ENCODE measurements around the gene FAS.

Gene FAS

DNA sequence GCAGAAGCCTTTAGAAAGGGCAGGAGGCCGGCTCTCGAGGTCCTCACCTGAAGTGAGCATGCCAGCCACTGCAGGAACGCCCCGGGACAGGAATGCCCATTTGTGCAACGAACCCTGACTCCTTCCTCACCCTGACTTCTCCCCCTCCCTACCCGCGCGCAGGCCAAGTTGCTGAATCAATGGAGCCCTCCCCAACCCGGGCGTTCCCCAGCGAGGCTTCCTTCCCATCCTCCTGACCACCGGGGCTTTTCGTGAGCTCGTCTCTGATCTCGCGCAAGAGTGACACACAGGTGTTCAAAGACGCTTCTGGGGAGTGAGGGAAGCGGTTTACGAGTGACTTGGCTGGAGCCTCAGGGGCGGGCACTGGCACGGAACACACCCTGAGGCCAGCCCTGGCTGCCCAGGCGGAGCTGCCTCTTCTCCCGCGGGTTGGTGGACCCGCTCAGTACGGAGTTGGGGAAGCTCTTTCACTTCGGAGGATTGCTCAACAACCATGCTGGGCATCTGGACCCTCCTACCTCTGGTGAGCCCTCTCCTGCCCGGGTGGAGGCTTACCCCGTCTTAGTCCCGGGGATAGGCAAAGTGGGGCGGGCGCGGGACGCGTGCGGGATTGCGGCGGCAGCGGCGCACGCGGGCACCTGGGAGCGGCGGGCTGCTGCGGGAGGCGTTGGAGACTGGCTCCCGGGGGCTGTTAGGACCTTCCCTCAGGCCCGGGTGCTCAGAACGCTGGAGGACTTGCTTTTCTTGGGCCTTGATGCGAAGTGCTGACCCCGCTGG lies at the start of gene FAS:
Gene FAS (plus strand): TSS at position 415 of the 777 bp plus-strand sequence. CDS start 79 bp downstream, at position 494.
- peak; percentile 46 for DNase-seq

DNA sequence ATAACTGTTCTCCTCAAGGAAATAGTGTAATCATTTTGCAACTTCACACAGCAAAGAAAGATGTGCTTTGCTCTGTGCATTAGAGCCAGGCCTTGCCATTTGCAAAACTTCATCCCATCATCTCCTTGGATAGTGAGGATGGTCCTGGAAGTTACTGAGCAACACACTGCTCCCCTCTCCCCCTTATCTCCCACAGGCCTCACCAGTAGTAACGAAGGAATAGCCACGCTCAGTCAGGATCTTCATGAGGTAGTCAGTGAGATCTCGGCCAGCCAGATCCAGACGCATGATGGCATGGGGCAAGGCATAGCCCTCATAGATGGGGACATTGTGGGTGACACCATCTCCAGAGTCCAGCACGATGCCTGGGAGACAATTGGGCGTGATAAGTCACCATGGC lies 49.6 kb upstream of the FAS start:
- no peak for DNase-seq

DNA sequence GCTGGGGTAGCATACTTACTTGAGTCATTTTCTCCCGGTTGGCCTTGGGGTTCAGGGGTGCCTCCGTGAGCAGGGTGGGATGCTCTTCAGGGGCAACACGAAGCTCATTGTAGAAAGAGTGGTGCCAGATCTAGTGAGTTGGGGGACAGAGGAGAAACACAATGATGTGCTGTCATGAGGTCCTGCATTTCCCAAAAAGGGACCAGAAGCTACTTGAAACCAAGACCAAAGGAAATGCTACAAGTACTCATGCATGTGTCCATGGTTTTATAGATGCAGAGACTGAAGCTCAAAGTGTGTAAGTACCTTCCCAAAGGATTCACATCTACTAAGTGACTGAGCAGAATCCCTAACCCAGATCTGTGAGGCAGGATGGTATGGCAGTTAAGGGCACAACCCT lies 46.8 kb upstream of the FAS start:
- no peak for DNase-seq

DNA sequence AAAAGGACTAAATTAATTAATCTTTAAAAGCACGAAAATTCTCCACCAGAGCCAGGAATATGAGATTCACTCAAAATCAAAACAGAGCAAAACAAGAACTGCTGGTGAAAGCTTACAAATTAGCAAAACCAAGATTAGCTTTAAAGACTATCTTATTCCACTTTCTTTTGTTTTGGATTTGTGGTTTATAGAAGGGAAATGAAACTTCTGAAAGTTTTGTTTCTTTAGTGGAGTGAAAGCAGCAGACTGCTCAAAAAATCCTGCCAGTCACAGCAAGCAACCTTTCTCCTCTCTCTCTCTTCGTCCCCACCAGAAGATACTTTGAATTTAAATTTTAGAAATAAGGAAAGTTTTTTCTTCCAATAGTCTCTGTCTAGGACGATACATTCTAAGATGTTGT lies 45.8 kb upstream of the FAS start:
- no peak for DNase-seq

DNA sequence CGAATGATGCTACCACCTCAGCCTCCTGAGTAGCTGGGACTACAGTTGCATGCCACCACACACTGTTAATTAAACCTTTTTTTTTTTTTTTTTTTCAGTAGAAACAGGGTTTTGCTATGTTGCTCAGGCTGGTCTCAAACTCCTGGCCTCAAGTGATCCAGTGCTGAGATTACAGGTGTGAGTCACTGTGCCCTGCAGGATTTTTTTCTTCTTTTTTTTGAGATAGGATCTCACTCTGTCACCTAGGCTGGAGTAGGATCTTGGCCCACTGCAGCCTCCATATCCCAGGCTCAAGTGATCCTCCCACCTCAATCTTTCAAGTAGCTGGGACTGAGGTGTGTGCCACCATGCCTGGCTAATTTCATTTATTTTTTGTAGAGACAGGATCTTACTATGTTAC lies 44.4 kb upstream of the FAS start:
- no peak for DNase-seq

DNA sequence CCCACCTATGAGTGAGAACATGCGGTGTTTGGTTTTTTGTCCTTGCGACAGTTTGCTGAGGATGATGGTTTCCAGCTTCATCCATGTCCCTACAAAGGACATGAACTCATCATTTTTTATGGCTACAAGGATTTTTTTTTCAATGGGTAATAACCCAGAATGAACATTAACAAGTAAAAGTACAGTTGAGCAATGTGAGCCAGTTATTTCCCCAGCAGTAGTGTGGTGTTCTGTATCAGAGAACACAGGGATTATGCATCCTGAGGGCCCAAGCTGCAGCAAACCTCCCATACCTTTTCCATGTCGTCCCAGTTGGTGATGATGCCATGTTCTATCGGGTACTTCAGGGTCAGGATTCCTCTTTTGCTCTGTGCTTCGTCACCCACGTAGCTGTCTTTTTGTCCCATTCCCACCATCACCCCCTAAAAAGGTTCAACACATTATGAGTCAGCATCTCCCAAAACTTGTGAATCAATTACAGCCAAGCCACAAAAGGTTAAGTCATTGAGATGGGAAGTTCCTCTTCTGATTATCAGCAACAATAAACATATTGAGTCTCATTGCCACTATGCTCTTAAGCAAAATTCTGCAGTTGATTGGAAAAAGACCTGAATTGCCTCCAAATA lies 43.5 kb upstream of the FAS start:
- no peak for DNase-seq

DNA sequence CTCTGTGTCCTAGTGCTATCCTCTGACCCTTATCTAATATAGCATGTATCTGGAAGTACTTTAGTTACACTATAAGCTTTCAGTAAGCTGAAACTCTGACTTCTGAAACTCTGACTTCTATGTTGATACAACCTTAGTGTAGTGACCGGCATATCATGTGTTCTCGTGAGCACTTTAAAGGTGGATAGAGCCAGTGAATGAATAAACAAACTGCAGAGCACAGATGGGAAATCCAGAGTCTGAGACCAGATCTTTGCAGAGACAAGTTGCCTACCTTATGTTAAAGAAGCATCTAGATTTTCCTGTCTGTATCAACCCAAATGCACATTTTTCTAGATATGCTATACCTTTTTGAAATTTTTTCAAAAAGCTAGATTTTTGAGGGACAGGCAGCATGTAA lies 41.5 kb upstream of the FAS start:
- DNase-seq, result no peak

DNA sequence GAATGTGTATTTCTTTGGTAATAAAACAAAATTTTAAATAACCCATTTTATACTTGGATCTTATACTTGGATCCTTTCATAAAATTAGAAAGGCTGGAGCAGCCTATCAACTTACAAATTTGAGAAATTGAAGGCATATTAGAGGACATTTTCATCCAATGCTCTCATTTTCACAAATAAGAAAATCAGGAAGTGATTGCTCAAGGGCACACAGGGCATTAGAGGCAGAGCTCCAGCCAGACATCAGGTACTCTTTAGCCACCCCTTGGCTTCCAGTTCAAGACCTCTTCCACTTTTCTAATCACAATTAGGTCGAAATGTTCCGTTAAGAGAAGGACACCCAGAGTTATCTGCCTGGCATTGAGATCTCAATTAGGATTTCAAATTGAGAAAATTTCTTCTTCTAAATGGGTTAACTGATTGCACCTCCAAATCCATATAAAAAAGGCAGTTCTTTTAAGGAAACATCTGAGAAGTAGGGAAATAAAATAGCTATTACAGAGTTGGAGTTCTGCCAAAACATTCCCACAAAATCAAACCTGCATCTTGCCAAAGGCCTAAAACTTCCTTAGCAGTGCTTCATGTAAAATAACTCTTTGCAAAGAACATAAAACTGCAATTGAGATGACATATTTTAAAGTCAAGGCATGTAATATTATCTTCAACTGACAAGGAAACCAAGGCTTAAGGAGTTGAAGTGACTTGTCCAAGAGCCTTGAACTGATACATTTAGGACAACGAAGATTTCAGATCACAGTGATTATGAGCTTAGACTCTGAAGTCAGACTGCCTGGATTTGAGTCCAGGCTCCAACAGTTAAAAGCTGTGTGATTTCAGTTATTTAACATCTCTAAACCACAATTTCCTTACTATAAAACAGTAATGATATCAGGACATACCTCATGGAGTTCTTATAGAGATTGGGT lies 40.4 kb upstream of the FAS start:
- no peak for DNase-seq

DNA sequence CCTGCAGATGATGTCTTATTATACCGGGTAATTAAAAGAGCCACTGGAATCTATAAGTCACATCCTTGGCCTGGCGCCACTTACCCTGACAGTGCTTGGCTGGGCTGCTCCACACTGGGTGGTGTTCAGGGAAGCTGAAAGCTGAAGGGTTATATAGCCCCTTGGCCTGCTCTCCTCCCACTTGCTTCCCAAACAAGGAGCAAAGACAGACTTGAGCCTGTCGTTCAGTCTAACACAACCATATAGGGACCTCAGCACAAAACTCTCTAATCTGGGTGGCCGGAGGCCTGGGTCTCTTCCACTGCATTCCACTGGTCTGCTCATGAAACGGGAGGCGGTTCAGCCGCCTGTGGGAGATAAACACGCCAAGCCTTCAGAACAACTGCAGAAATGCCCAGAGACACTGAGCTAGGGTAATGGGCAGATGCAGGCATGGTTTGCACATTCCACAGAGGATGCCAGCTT lies 37.9 kb upstream of the FAS start, which contains the start of gene ACTA2:
Gene ACTA2 (minus strand): TSS at position 127 of the 465 bp plus-strand sequence. CDS start 3,843 bp downstream, outside the sequence.
- DNase-seq, result no peak

DNA sequence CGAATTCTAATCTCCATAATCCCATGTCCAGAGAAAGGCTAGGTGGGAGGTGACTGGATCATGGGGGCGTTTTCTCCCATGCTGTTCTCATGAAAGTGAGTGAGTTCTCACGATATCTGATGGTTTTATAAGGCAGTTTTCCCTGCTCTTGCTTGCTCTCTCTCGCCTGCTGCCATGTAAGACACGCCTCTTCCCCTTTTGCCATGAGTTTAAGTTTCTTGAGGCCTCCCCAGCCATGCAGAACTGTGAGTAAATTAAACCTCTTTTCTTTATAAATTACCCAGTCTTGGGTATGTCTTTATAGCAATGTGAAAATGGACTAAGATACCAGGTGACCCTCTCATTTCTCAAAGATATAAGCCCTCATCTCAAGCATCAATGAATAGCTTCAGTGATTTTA lies 36.9 kb upstream of the FAS start:
- DNase-seq, result no peak

DNA sequence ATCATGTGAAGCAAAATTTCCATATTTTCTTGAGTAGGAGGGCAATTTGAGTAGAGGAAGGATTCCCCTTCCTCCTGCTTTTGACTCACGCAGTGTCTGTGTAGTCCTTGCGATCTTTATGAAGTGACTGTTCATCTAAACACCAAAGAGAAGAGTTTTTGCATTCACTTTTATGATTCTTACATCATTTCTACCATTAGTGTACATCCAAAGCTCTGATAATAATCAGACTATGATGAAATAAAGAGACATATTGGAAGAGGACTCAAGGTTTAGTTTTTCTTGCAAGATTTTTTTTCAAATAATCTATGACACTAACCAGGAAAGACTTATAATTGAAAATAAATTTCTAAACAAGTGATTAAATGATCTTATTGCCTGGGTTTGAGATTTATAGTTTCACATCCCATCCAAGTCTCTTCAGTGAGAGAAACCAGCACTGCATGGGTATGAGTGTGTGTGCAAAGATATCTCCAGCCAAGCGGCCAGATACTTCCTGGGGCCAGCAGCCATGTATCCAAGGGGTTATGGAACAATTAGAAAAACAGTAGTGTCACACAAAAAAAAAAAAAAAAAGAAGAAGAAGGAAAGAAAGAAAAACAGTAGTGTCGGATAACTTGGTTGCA lies 36.0 kb upstream of the FAS start:
- no peak for DNase-seq

DNA sequence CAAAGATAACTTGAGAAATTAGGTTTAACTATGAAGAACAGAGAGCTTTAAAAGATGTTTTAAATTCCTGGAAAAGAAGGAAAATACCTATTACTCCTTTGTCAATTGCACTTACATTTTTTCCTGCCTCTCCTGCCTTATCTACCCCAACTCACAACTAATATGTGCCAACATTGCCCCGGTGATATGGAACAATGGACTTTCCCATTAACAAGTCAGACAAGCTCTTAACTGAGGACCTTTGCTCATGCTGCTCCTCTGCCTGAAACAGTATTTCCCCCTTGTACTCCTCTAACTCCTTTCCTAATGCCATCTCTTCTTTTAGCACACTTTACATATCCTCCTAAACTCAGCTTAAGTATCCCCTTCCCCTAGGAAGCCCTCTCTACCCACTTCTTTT lies 33.2 kb upstream of the FAS start:
- DNase-seq, result no peak

DNA sequence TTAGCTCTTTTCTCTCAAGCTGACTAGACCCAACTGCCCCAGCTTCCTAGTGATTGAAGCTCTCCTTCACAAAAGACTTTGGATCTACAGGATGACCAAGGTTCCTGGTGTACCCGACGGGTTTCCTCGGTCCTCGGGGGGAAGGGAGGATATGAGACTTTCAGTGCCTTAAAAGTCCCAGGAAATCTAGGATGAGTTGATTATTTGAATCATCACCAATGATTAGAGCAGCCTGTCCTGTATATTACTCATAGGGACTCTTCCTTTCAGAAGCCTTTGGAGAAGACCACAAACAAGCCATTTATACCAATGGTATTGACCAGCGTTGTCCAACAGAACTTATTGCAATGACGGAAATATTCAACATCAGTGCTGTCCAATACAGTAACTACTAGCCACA lies 31.9 kb upstream of the FAS start:
- no peak for DNase-seq

DNA sequence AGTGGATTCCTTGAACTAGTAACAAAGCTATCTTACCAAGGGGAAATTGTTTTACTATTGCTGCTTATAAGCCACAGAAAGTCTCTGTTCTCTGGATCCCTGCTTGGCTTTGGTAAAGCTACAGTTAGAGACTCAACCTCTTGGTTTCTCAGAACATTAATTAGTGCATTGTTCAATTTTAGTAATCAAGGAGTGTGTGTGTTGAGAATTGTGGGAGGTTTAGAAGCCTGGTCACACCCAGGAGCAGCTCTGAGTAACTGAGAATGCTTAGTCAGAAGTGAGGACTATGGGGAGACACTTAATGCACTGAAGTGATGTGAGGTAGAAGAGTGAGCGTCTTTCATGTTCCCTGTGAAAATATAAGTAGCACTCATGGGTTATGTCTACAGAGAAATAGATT lies 29.8 kb upstream of the FAS start:
- no peak for DNase-seq

DNA sequence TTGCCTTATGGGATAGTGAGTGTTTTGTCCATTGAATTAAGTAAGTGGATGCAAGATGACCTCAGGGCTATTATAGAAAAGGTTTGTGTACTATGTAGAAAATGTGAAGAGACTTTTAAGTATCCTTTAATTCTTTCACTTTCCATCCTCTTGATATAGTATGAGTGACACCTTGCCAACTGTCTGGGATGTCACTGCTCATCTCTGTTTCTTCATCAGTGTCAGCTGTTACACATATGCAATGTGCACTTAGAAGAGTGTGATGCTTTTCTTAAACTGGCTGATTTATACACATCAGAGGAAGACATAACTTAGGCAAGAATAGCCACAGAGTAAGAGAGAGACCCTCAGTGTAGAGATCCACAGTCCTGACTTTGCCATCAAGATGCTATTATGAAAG lies 29.3 kb upstream of the FAS start:
- no peak for DNase-seq

DNA sequence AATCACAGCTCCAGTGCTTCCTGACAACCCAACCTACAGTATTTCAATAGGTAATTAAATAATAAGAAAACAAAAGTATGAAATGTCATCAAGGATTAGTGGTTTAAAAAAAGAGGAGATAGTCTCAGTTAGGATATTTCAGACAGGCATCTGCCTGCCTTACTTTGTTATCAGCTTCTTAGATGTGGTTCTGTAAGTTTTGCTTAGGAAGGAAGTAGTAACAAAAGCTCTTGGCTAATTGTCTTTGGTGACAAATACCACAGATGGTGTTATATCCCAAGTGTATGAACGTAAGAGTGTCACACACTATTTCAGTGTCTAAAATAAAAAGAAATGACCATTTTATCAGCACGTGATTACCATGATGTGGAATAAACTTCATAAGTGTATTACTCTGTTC lies 28.3 kb upstream of the FAS start:
- no peak for DNase-seq

DNA sequence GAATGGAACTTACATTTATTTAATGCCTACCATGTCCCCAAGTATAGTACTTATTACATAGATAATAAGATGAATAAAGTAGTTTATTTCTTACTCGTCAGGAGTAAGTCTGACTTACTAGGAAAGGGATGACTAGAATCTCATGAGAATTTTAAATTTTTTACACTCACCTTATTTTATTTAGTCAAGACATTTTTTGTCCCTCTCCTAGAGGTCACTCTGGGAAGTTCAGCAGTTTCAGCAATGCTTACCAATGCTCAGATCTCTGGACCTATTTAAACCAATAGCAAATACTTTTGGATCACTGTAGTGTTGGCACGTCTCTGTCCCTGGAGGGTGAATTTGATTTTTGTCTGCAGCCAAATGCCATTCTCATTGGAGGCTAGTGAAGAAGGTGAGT lies 27.3 kb upstream of the FAS start:
- no peak for DNase-seq

DNA sequence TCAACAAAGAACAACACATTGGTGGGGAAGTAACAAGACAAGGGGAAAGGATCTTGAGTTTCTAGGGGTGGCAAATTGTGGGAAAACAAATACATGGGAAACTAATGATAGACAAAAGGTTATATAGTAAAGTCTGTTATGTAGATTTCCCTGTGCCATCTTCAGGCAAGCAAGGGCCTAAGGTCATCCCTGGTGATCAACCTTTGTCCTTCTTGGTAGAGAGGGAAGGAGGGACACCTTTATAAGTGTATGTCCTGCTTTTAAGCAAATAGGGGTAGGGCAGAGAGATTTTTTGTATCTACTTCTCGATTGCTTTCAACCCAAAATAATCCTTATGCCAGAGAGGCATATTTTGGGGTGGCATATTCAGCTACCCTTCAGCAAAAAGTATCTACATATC lies 26.2 kb upstream of the FAS start:
- DNase-seq, result no peak

DNA sequence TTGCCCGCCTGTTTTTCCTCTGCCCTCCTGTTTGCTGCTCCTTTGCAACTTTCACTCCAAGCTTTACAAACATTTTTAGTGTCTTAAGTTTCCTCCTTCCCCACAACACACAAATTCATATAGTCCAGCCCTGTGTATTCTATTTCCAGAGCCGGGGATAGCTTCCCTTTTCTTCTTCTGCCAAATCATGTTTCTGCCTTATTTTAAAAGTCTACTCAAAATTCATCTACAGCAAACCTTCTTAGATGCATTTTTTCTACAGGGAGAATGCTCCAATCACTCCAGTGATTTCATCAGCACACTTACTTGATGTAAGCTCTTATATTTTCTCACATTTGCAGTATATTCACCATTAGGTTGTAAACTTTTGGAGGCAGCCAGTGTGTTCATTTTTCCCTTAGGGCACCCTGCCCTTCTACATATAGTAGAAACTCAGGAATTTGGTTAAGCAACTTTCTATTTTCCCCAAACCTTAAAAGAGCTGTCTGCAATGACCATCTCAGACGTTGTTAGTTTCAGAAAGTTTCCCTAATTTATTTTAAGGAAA lies 25.7 kb upstream of the FAS start:
- DNase-seq, result no peak

DNA sequence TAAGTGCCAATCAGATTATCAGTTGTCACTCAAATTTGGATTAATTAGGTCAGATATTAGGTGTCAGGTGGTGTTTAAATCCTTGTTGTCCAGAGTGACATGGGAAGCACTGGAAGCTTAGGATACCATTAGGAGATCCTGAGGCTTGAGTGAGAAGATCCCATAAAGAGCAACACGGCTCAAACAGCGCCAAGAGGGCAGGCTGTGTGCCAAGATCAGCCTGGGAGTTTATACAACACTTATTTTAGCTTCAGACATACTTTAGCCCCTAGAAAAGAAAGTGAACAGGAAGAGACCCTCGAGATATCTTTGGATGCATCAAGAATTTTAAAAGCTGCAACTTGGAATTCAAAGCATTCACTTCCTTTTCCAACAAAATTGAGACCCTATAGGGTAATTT lies 23.8 kb upstream of the FAS start:
- DNase-seq, result no peak

DNA sequence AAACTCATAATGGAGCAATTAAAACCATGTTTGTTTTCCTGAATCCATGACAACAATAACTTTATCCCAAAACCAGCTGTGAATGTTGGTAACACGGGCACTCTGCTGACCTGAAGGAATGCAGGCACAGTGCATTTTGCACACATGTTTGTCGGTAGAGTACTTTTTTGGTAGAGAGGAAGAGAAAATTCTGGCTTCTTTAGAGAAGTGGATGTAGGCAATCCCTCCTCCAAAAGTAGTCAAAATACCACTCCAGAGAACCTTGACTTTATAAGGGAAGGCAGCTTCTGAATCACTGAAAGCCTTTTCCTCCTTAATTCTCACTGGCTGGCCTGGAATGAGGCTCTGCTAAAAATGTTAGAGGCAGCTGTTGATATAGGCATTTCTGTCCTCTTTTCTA lies 22.2 kb upstream of the FAS start:
- DNase-seq, result no peak

DNA sequence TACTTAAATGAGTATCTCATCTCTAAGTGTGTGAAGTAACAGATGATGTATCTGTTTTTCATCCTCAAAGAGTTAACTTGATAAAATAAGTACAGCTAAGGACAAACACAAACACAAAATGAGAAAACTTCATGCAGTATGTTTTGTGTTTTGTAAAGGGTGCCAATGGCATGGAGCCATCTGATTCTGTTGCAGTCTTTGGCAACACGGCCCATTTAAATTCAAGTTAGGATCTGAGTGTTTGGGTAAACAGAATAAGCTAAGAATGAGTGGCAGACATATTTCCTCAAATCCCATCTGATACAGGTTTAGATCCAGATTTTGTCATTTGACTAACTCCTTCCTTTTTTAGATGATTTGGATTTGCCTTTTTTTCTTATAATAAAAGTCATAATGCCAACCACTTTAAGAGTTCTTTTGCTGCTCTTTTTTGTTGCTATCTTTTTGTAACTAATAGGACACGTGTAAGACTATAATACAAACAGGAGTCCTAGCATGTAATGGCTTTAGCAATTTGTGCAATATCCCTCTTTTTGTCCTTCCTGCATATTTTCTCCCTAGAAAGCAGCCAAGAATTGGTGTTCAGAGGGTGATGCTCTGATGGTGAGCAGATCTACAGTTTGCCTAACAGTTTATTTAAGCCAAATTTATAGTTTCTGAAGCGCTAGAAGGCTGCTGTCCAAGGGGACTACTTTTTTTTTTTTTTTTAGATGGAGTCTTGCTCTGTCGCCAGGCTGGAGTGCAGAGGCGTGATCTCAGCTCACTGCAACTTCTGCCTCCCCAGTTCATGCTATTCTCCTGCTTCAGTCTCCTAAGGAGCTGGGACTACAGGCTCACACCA lies 19.2 kb upstream of the FAS start:
- DNase-seq, result no peak
